GM18526 (cell line): ENCODE results near the gene FBXW11.

Source experiments
- POLR2A ChIP-seq: IDR thresholded peaks from 3 replicates; pipeline ENCODE4 v1.6.1; 2011; ENCODE audit not compliant: insufficient read length; ENCODE audit errors: extremely low read depth

FBXW11 gene

DNA sequence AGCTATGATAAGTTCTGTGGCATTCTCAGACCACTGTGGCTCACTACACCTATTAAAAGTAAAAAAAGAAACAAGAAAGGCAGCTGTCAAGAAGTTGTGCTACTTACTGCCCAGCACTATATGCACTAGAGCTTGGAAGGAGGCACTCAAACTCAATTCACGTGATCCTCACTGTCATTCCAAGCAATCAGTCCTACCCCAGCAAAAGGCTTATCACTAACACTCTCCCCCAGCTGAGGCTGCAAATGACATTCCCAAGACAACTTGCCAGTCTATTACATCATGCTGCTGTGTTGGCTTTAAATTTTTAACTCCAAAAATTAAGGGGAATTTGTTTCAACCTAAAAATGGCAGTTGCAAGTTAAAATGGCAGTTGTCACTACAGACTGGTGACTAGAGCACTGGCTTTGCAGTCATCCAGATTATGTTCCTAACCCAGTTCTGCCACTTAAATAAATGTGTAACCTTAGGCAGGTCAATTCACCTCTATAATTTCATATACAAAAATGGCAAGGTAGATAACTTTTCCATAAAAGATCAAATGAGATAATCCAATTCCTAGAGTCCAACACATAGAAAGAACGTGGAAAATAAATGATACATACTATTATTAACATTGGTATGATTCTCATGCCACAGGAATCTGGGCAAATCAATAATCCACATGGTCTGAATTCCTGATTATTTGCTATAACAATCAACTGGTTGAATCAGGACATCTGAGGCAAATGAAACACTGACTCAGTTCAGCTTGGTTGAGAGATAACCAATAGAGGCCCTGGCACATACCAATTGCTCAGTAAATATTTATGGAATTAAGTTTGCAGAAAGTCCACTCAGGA, 52.4 kb downstream of the FBXW11 start:
- no peak for TF ChIP-seq POLR2A

DNA sequence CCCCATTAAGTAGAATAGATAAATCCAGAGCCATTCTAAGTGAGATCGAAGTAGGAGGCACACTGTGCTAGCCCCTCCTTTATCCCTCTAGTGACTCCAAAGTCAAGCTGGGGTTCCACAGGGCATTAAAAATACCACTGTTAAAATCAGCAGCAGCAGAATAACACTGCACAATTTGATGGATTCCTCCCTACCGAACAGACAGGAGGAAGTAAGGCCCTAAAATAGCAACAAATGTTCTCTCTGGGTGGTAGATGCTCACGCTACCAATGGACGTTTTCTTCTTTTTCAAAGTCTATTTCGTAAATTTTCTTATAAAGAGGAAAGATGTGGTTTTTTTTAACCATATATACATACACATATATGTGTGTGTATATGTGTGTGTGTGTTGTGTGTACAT, 54.4 kb downstream of the FBXW11 start:
- TF ChIP-seq POLR2A, result no peak

DNA sequence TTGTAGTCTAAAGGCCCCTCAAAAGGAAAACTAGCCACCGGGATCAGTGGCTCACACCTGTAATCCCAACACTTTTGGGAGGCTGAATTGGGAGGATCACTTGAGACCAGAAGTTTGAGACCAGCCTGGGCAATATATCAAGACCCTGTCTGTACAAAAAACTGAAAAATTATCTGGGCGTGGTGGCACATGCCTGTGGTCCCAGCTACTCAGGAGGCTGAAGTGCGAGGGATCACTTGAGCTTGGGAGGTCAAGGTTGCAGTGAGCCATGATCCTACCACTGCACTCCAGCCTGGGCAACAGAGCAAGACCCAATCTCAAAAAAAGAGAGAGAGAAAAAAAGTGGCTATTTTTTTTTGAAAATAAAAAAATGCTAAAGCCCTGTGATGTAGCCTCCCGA, 55.2 kb downstream of the FBXW11 start:
- no peak for TF ChIP-seq POLR2A

DNA sequence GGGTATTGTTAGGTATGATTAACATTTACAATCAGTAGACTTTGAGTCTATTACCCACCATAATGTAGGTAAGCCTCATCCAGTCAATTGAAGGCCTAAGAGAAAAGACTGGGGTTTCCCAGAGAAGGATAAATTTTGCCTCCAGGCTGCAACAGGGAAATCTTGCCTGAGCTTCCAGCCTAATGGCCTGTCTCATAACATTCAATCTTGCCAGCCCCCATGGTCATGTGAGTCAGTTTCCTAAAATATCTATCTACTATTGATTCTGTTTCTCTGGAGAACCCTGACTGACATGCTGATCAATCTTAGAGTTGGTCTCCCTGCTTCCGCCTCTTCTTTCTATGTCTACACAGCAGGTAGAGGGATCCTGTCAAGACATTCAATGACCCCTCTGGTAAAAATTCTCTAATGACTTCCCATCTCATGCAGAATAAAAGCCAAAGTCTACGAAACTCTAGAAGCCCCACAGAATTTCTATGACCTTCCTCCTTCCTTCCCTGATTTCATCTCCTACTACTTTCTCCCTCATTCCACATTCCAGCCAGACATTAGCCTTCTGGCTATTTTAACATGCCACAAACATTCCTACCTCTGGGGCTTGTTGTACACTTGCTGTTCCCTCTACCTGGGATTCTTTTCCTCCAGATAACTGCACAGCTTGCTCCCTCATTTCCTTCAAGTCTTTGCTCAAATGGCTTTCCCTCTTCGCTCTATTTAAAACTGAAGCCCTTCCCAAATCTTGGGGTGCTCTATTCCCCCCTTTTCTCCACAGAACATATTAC, 60.2 kb downstream of the FBXW11 start:
- TF ChIP-seq POLR2A, result no peak

DNA sequence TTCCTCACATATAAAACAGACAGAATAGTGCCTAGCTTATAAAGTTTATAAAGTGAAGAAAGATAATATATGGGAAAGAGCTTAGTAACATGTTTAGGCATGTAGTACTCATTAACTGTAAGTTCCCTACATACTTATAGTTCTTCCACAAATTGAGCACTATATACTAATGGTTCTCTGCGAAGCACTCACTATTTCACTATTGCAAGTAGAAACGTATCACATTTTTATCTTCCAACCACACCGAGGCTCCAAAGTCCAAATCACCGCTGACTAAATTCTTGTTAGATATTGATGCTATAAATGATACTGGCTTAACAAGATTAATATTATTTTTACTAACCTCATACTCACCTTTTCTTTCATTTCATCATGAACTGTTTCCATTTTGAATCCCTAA, 61.0 kb downstream of the FBXW11 start:
- no peak for TF ChIP-seq POLR2A

DNA sequence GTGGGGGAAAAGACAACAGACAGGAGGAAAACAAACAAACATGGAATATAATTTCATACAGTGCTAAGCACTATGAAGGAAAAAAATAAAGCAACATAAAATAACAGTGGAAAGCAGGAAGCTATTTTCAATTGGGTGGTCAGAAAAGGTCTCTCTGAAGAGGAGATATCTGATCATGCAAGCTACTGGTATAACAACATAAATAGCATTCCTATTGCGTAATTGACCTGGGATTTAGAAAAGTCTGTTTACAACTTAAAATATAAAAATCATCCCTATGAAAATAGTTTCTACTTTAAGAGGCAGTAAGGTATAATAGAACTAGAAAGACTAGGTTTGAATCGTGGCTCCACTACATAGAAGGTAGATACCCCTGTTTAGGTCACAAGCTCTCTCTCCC, 61.4 kb downstream of the FBXW11 start:
- TF ChIP-seq POLR2A, result no peak

DNA sequence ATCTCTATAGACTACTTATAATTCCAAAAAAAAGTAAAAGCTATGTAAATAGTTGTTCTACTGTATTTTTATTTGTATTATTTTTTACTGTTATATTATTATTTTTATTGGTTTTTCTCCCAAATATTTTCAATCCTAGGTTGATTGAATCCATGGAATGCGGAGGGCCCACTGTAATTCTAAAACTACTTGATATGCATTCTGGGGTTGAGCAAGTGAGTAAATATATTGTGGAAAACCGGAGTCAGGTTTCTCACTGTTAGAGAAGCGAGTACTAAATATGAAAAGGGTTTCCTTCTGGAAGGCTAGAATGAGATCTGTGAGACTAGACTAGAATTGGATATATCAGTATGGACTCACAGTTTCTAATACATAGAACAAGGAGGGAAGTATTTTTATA, 66.5 kb downstream of the FBXW11 start:
- TF ChIP-seq POLR2A, result no peak

DNA sequence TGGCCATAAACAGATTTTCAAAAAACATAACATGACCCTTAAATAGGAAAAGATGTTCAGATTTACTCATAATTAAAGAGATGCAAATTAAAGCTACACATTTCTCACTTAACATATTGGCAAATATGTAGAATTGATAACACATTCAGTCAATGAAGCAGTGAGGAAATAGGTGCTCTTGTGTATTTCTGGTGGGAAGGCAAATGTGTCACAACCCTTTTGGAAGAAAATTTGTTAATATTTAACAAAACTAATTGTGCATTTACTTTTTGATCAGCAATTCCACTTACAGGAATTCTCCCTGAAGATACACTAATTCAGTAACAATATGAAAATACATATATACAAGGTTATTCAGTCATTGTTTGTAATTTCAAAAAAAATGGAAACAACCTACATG, 68.1 kb downstream of the FBXW11 start:
- TF ChIP-seq POLR2A, result no peak

DNA sequence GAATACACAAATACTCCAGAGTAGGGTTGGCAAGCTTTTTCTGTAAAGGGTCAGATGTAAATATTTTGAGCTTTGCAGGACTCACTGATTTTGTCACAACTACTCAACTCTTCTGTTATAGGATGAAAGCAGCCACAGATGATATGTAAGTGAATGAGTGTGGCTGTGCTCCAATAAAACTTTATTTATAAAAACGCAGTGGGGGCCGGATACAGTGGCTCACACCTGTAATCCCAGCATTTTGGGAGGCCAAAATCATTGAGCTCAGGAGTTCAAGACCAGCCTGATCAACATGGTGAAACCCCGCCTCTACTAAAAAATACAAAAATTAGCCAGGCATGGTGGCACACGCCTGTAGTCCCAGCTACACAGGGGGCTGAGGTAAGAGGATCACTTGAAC, 69.1 kb downstream of the FBXW11 start:
- TF ChIP-seq POLR2A, result no peak

DNA sequence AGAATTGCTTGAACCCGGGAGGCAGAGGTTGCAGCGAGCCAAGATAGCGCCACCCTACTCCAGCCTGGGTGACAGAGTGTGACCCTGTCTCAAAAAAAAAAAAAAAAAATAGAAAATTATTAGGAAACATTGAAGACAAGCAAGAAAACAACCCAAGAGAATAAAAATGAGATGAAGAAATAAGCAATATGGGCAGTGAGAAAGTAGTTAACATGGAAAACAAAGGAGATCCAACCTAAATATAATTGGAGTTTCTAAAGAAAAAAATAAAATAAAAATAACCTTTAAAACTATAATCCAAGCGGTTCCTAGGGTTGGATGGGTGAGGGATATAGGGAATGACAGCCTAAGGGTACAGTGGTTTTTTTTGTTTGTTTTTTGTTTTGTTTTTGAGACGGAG, 71.9 kb downstream of the FBXW11 start:
- no peak for TF ChIP-seq POLR2A

DNA sequence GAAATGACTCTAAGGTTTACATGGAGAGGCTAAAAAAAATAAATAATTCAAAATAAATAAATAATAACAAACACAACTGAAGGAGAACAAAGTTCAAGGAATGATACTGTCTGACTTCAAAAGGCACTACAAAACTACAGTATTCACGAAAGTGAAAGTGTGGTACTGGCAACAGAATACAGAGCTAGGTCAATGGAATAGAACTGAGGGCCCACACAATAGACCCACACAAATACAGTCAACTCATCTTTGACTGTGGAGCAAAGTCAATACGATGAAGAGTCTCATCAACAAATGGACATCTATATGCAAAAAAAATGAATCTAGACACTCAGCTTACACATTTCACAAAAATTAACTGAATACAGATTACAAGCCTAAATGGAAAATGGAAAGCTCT, 75.3 kb downstream of the FBXW11 start:
- TF ChIP-seq POLR2A, result no peak

DNA sequence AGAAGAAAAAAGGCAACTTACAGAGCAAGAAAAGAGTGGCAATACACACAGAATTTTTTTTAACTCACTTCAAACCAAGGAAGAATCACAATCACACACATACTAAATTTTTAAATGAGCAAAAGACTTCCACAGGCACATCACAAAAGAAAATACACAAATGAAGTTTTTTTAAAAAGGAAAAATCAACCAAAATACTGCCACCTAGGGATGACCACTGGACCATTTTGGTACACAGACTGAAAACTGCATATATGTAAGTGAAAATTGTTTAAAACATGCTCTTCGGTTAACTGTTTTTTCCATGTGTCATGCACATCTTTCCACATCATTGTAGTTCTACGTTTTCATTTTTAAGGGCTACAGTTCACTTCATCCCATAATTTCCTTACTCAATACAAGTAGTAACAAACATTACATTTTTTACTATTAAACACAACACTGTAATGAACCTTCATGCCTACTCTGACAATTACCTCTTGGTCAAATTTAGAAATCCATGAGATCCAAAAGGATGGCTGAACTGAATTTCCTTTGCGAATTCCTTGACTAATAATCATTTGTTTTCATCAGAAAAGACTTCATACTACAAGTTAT, 79.0 kb downstream of the FBXW11 start:
- TF ChIP-seq POLR2A, result no peak

DNA sequence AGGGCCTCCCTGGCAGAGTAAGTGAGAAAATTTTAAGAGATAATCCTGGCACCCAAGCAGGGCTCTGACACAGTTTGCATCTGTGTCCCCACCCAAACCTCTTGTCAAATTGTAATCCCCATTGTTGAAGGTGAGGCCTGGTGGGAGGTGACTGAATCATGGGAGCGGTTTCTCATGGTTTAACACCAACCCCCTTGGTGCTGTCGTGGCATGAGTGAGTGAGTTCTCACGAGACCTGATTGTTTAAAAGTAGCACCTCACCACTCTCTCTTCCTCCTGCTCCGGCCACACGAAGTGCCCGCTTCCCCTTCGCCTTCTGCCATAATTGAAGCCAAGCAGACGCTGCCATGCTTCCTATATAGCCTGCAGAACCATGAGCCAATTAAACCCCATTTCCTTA, 80.1 kb downstream of the FBXW11 start:
- no peak for TF ChIP-seq POLR2A

DNA sequence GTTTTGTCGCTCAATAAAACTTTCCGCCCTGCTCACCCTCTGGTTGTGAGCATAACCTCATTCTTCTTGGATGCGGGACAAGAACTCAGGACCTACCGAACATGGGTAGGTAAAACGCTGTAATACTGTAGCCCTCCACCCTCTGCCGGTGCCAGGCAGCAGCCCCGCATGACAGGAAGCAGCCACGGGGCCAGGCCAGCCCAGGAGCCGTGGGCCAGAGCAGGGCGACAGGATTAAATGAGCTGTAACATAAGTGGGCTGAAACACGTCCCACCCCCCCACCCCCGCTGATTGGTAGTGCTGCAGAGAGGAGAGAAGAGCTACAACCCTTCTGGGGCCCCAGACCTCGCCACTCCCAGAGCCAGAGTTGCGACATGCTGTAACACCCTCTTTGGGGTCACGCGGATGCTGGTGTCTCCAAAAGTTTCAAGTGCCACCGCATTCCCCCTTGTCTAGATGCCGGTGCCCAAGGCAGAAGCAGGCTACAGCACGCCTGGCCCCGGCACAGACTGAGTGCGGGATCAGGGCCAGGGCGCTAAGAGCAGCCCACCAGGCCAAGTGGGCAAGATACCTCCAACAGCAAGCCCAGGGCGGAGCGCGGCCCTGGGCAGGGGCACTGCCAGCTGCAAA, 81.8 kb downstream of the FBXW11 start:
- no peak for TF ChIP-seq POLR2A

DNA sequence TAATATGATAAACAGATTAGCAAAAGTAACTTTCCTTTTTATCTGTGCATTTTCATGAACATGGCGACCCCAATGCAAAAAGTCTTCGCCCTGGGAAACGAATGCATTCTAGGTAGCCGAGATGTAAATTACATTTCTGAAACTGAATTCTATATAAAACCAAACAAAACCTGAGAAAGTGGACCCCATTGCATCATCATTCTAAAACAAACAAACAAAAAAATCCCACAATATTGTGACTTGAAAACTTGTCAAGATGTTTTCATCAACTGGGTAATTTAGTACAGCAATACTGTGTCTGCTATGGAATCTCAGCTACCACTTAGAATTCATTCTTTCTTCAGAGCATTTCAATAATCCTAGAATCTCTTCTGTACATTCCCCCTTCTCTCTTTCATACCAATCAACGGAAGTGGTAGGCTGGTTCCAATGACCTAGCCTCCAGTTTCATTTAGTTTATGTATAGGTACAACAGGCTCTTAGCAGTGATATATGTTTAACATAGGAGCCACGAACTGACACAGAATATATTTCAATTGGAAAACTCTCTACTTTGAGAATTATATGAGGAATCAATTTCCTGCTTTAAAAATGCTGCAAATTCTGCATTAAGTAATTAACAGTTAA, 85.6 kb downstream of the FBXW11 start:
- TF ChIP-seq POLR2A, result no peak

DNA sequence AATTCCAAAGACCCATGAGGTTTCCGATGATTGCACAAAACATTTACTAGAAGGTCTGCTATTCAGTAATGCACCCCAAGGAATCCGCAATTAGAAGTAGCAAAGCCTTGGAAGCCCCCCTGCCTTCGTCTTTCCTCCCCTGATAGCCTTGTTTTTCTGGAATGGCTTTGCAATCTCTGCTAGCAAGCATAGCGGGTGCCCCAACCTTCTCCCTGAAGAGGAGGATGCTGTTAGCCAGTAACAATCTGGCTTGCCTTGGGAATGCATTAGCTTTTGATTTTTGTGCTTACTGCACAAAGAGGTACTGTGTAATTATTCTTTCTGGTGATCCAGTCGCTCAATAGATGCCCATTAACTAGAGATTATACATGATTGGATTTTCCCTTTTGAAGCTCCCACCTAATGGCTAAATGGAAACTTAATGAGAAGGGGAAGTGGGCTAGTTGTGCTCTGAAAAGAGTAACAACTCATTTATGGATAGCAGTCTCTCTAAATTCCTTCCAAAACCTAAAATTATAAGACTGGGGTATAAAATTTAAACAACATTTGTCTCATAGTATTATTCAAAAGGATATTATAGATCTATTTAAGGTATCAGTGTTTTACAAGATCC, 91.6 kb downstream of the FBXW11 start:
- no peak for TF ChIP-seq POLR2A

DNA sequence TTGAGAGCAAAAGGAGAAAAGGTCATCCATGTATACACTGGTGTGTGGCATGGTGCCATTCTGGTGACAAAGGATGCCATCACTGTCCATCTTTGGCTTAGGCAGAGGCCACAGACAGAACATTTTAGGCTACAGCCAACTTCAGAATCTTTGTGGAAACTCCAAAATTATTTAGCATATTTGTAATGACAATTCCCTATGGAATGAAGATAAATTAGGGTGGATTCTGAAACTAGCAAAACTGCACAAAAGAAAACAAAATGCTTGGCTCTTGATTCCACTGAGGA, 92.5 kb downstream of the FBXW11 start:
- TF ChIP-seq POLR2A, result no peak
